ENCODE results near the gene HDAC10.
A peak's percentile ranks its signal among the peaks of the same experiment; 100 is the strongest.

HDAC10 gene

DNA sequence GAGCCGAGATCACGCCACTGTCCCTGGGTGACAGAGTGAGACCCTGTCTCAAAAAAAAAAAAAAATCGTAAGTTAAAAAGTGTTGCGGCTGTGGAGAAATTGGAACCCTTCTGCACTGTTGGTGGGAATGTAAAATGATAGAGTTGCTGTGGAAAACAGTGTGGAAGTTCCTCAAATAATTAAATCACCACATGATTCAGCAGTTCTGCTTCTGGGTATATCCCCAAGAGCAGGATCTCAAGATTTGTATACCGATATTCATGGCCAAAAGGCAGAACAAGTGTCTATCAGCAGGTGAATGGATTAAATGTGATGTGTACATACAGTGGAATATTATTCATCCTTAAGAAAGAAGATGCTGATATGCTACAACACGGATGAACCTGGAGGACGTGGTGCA lies 46.5 kb downstream of the HDAC10 start:
- TF ChIP-seq, protein P1, sequence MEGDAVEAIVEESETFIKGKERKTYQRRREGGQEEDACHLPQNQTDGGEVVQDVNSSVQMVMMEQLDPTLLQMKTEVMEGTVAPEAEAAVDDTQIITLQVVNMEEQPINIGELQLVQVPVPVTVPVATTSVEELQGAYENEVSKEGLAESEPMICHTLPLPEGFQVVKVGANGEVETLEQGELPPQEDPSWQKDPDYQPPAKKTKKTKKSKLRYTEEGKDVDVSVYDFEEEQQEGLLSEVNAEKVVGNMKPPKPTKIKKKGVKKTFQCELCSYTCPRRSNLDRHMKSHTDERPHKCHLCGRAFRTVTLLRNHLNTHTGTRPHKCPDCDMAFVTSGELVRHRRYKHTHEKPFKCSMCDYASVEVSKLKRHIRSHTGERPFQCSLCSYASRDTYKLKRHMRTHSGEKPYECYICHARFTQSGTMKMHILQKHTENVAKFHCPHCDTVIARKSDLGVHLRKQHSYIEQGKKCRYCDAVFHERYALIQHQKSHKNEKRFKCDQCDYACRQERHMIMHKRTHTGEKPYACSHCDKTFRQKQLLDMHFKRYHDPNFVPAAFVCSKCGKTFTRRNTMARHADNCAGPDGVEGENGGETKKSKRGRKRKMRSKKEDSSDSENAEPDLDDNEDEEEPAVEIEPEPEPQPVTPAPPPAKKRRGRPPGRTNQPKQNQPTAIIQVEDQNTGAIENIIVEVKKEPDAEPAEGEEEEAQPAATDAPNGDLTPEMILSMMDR (IDR thresholded peaks at IDR 0.05; ENCODE audit: low read depth, low read length, missing control alignments): no peak
- H3K4me3 ChIP-seq (ENCODE audit: low read depth, low read length): no peak overlapping the region
- in situ Hi-C loops (cut with HindIII; ENCODE audit: low sequenced_read_pairs): no loop called here
- no peak for DNase-seq (ENCODE audit: low read depth)

DNA sequence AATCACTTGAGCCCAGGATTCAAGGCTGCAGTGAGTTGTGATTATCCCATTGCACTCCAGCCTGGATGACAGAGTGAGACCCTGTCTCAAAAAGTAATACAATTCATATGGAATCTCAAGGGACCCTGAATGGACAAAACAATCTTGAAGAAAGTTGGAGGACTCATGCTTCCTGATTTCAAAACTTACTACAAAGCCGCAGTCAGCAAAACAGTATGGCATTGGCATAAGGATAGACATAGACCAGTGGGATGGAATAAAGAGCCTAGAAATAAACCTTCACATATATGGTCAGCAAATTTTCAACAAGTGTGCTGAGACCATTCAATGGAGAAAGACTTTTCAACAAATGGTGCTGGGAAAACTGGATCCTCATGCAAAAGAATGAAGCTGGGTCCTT lies 47.8 kb downstream of the HDAC10 start:
- DNase-seq (ENCODE audit: low read depth): no peak
- TF ChIP-seq, protein P1 (IDR thresholded peaks at IDR 0.05; ENCODE audit: low read depth, low read length, missing control alignments): no peak
- no peak overlapping the region for H3K4me3 ChIP-seq (ENCODE audit: low read depth, low read length)
- in situ Hi-C loops (cut with HindIII; ENCODE audit: low sequenced_read_pairs): no loop called here

DNA sequence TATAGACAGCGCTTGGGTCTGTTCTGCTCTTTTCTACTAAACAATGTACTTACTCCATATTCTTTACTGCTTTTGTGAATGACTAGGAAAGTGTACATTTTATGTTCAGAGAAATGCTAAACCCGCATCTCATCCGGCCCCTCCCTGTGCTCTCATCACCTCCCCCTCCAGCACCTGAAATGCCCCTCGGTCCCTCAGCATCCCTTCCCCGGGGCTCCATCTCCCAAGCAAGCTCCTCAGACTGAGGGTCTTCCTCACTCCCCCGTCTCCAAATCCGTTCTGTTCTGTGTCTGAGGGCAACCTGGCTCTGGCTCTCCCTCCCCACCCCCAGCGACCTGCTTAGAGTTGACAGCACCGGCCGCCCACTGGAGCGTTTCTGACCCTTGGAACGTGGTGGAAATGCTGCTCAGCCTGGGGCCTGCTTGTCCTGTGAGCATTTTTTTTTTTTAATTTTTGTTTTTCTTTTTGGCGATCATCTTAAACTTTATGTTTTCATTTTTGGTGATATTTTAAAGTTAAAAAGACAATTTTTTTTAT lies 48.9 kb downstream of the HDAC10 start:
- in situ Hi-C loops (cut with HindIII; ENCODE audit: low sequenced_read_pairs): no loop called here
- H3K4me3 ChIP-seq (ENCODE audit: low read depth, low read length): peak overlapping the region; percentile 64
- no peak for DNase-seq (ENCODE audit: low read depth)
- TF ChIP-seq, protein P1 (IDR thresholded peaks at IDR 0.05; ENCODE audit: low read depth, low read length, missing control alignments): no peak

DNA sequence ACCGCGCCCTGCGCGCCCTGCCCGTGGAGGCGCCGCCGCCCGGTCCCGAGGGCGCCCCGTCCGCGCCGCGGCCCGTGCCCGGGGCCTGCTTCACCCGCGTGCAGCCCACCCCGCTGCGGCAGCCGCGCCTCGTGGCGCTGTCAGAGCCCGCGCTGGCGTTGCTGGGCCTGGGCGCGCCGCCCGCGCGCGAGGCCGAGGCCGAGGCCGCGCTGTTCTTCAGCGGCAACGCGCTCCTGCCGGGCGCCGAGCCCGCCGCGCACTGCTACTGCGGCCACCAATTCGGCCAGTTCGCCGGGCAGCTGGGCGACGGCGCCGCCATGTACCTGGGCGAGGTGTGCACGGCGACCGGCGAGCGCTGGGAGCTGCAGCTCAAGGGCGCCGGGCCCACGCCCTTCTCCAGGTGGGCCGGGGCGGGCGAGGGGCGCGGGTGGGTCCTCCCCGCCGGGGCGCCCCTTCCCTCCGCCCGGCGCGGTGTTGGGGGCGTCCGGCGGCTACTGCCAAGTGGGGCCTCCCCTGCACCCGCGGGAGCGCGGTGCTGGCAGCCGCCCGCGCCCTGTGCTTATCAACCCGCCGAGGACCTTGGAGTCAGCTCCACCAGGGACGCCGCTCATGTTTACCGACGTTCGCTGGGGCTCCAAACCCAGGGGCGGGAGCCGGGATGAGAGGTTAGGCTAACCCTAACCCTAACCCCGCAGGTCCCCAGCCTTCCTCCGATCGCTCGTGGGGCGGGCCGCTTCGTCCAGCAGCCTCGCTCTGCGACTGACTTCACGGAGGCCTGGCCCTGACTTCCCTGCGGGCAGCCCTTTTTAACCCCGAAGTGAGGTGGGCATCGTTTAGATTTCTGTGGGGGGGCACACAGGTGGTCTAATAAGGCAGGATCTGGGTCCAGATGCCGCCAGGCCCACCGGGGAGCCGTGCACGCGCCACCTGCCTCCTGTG lies 49.6 kb downstream of the HDAC10 start:
- TF ChIP-seq, protein P1 (IDR thresholded peaks at IDR 0.05; ENCODE audit: low read depth, low read length, missing control alignments): no peak
- peak overlapping the region; percentile 64 for H3K4me3 ChIP-seq (ENCODE audit: low read depth, low read length)
- in situ Hi-C loops (cut with HindIII; ENCODE audit: low sequenced_read_pairs): no loop called here
- no peak for DNase-seq (ENCODE audit: low read depth)

DNA sequence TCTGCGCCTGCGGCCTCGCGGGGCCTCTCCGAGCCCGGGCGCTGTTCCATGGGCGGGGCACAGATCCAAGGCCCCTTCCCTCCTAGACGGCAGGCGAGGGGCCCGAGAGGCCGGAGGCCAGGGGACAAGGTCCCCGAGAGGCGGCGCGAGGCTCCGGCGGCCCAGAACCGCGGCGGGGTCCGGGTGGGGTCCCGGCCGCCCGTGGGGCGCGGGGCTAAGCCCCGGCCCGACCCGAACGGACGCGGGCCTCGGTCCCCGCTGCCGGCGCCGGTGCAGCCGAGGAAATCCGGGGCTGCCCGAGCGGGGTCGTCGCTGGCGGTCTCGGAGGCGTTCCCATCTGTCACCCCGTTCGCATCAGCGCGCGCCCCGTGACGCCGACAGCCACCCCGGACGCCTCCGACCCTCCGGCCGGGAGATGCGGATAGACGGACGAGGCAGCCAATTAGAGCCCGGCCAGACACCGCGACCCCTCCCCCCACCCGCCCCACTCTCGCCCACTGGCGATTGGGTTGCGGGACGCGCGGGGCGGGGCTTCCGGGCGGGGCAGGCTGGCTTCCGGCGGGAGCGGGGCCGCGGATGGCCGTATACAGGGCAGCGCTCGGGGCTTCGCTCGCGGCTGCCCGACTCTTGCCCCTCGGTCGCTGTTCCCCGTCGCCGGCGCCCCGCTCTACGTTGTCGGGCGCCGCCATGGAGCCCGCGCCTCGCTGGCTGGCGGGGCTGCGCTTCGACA lies 50.4 kb downstream of the HDAC10 start, which contains the start of gene SELENOO:
Gene SELENOO, plus strand, starts transcription at position 551 of the 730 bp plus-strand sequence. Its CDS starts 26 bp downstream, at position 577.
- DNase-seq (ENCODE audit: low read depth): peak; percentile 48
- H3K4me3 ChIP-seq (ENCODE audit: low read depth, low read length): peak within 1 kb of the TSS; percentile 64

More for the DNA sequence above, 50.4 kb downstream of the HDAC10 start, which contains the start of gene SELENOO:
- TF ChIP-seq, protein P1 (IDR thresholded peaks at IDR 0.05; ENCODE audit: low read depth, low read length, missing control alignments): no peak
- in situ Hi-C loops (cut with HindIII; ENCODE audit: low sequenced_read_pairs): no loop called here
